Bronchial epithelial cell (primary cell): ENCODE data around the gene VMP1. TPM values are rescaled to one million over a fixed set of nuclear protein-coding genes. Genes with fewer than 3 reads are reported as not detected.
A peak's percentile ranks its signal among the peaks of the same experiment; 100 is the strongest.
"Not testable (repeated sequence)": the region's sequence is repeated elsewhere in the genome, so short reads cannot be mapped to it uniquely, and the experiment has no call there.

ENCODE experiments used
- DNase-seq: peaks from one replicate; pipeline ENCODE4 v3.0.0-alpha.2; 2010; ENCODE audit warnings: low read depth
- FAIRE-seq: peaks from 2 replicates; lab custom pipeline; 2011; peaks lifted over from hg19 to GRCh38; lab: Jason Lieb, UNC
- H3K27me3 ChIP-seq: 2 replicates; pipeline ENCODE4 v1.5.1; 2011; ENCODE audit warnings: low read length; ENCODE audit not compliant: control insufficient read depth, insufficient read depth
- H3K36me3 ChIP-seq: 2 replicates; pipeline ENCODE4 v1.5.1; 2011; ENCODE audit warnings: low read length; ENCODE audit not compliant: control insufficient read depth, insufficient read depth
- H3K4me3 ChIP-seq: 2 replicates; pipeline ENCODE4 v1.5.1; 2011; ENCODE audit warnings: mild to moderate bottlenecking, low read depth, low read length, control low read depth
- CTCF ChIP-seq: IDR thresholded peaks from 2 replicates; pipeline ENCODE4 v1.5.1; 2011; ENCODE audit warnings: mild to moderate bottlenecking, moderate library complexity, low read length, control low read depth, inconsistent platforms; ENCODE audit not compliant: insufficient read depth, severe bottlenecking
- total RNA-seq: library from RNA; depleted of rRNA; stranded (reverse); fragments of >200 nt; gene quantifications from 2 replicates; pipeline ENCODE4 v1.2.1, GENCODE V29; 2014

Gene VMP1
- total RNA-seq, 1 donor from 2014 or later, result 120 TPM

DNA sequence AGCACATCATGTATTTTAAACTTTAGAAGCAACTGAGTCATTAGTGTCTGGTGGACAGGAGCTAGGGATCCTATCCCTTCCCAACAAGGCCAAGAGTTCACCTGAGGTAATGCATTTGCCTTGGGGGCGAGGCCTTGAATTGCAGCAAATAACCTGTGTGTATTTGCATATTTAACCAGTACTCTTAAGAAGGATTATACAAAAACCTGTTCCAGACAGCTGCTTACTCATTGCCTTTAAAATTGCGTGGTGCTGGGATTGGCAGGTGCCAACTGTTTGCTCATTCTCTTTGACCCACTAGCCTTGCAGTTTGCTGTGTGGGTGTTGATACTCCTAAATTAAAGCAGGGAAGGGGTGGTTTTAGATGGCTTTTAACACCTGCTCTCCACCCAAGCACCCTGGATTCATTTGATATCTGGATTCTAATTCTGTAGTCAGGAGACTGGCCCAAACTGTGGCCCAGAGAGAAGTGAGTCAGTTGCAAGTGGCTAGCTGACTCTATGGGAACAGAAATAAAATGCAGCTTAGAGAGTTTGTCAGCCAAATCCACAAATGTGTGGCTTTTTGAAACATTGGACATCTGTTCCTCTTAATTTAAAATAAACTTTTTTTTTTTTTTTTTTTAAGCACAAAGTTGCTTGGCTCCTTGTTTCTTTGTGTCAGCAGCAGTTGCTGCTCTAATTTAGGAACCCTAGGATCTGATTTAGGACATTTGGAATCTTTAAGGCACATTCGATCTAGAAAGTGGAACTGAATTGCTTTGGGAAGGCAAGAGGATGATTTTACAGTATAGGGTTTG, 138.3 kb downstream of the VMP1 start:
- H3K4me3 ChIP-seq, result peak overlapping the region; percentile 13
- DNase-seq, result peak; percentile 98
- H3K36me3 ChIP-seq, result no peaks in the 10 kb centered on the region
- H3K27me3 ChIP-seq, result no peaks in the 10 kb centered on the region
- TF ChIP-seq CTCF, result no peak
- no peak for FAIRE-seq

GRCh38 chr17:59846394-59847165, 139.1 kb downstream of the VMP1 start:
- no peak overlapping the region for H3K4me3 ChIP-seq
- TF ChIP-seq CTCF, result no peak
- FAIRE-seq, result no peak

DNA sequence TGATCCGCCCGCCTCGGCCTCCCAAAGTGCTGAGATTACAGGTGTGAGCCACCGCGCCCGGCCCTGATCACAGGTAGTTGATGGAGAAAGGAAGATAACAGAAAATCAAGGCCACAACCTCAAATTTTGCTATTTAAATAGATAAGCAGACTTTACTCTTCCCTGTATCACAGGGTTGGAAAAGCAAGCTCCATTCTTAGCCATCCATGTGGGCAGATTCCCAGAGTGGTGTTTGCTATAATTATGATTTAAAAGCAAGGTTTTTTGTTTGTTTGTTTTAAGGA, 140.9 kb downstream of the VMP1 start:
- Histone ChIP-seq H3K36me3 (no peaks in the 10 kb centered on the region), H3K4me3 (no peak overlapping the region), H3K27me3 (no peaks in the 10 kb centered on the region)
- TF ChIP-seq CTCF, result no peak
- FAIRE-seq, result no peak
- DNase-seq, result no peak

More at GRCh38 chr17:59846394-59847165, 139.1 kb downstream of the VMP1 start:
- Histone ChIP-seq H3K36me3 (no peaks in the 10 kb centered on the region), H3K27me3 (no peaks in the 10 kb centered on the region)
- DNase-seq, result peak; percentile 98

- H3K4me3 ChIP-seq, result no peak overlapping the region
- no peaks in the 10 kb centered on the region for H3K36me3 ChIP-seq
- TF ChIP-seq CTCF, result no peak
- FAIRE-seq, result no peak
- no peaks in the 10 kb centered on the region for H3K27me3 ChIP-seq
- DNase-seq, result no peak
These were observed 141.3 kb downstream of the VMP1 start for GRCh38 chr17:59848778-59849177.

DNA sequence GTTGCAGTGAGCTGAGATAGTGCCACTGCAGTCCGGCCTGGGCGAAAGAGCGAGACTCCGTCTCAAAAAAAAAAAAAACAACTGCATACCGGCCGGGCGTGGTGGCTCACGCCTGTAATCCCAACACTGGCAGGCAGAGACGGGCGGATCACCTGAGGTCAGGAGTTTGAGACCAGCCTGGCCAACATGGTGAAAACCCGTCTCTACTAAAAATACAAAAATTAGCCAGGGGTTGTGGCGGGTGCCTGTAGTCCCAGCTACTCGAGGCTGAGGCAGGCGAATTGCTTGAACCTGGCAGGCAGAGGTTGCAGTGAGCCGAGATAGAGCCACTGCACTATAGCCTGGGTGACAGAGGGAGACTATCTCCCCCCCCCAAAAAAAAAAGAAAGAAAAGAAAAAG, 142.9 kb downstream of the VMP1 start:
- not testable (repeated sequence) for H3K27me3 ChIP-seq, H3K36me3 ChIP-seq, H3K4me3 ChIP-seq, FAIRE-seq, DNase-seq
